ENCODE measurements around the gene AFAP1L1. TPM values are rescaled to one million over a fixed set of nuclear protein-coding genes. Genes with fewer than 3 reads are reported as not detected.
A peak's percentile ranks its signal among the peaks of the same experiment; 100 is the strongest.

AFAP1L1 gene
- total RNA-seq, 2 experiments from 2014 or later: not detected

GRCh38 chr5:149363936-149364335 is 92.3 kb downstream of the AFAP1L1 start:
- Mint-ChIP-seq H3K4me3 (no peak overlapping the region), H3K27me3 (no peaks in the 10 kb centered on the region), H3K27ac (no peak overlapping the region), H3K4me1 (peaks cover 30% of the 10 kb centered on the region), H3K36me3 (ENCODE audit: low read depth) (peaks cover 41% of the 10 kb centered on the region), H3K9me3 (no peaks in the 10 kb centered on the region)
- no peak for DNase-seq
- CTCF ChIA-PET: interaction anchor here (1.5 to 18.0 kb wide), 3 partner anchors 8 to 46 kb away, joined by 5 to 278 read pairs (median 63); partner anchors contain the start of gene GRPEL2
- POLR2A ChIA-PET: interaction anchor here (1.8 kb wide), 1 partner anchor 19 kb away, joined by 6 read pairs; the partner anchor contains the start of gene GRPEL2

- Mint-ChIP-seq H3K4me1 (peaks cover 22% of the 10 kb centered on the region), H3K36me3 (ENCODE audit: low read depth) (peaks cover 38% of the 10 kb centered on the region), H3K27me3 (no peaks in the 10 kb centered on the region), H3K27ac (no peak overlapping the region), H3K4me3 (no peak overlapping the region), H3K9me3 (no peaks in the 10 kb centered on the region)
- CTCF ChIA-PET: interaction anchor here (5.7 to 18.0 kb wide), 2 partner anchors 19 to 47 kb away, joined by 63 to 278 read pairs; partner anchors contain the start of gene GRPEL2
- POLR2A ChIA-PET: interaction anchor here (1.0 kb wide), 1 partner anchor 20 kb away, joined by 3 read pairs; no protein-coding TSS in a partner anchor
- no peak for DNase-seq
Measured at GRCh38 chr5:149364719-149365118, 93.1 kb downstream of the AFAP1L1 start.

- peaks cover 33% of the 10 kb centered on the region for H3K36me3 Mint-ChIP-seq (ENCODE audit: low read depth)
- ChIA-PET CTCF (interaction anchor here (1.3 to 18.0 kb wide), 4 partner anchors 8 to 47 kb away, joined by 3 to 278 read pairs (median 34); partner anchors contain the start of genes GRPEL2 and PCYOX1L), POLR2A (interaction anchor here (0.7 to 1.2 kb wide), 3 partner anchors 8 to 186 kb away, joined by 3 to 4 read pairs (median 3); partner anchors contain the start of genes CSNK1A1 and PCYOX1L)
- peaks cover 15% of the 10 kb centered on the region for H3K4me1 Mint-ChIP-seq
- H3K27ac Mint-ChIP-seq: no peak overlapping the region
- no peak overlapping the region for H3K4me3 Mint-ChIP-seq
- no peaks in the 10 kb centered on the region for H3K27me3 Mint-ChIP-seq
- DNase-seq: no peak
- H3K9me3 Mint-ChIP-seq: no peaks in the 10 kb centered on the region
Measured at GRCh38 chr5:149365418-149365817, 93.8 kb downstream of the AFAP1L1 start.

GRCh38 chr5:149366169-149366729 is 94.6 kb downstream of the AFAP1L1 start:
- DNase-seq: no peak
- H3K27ac Mint-ChIP-seq: no peak overlapping the region
- H3K36me3 Mint-ChIP-seq (ENCODE audit: low read depth): peaks cover 28% of the 10 kb centered on the region
- peaks cover 7% of the 10 kb centered on the region for H3K4me1 Mint-ChIP-seq
- ChIA-PET POLR2A (interaction anchor here (0.7 to 2.4 kb wide), 3 partner anchors 9 to 185 kb away, joined by 3 to 6 read pairs (median 4); partner anchors contain the start of genes CSNK1A1 and PCYOX1L), CTCF (interaction anchor here (0.8 to 18.0 kb wide), 9 partner anchors 8 to 251 kb away, joined by 3 to 278 read pairs (median 5); partner anchors contain the start of genes CSNK1A1, GRPEL2 and PCYOX1L)
- no peak overlapping the region for H3K4me3 Mint-ChIP-seq
- H3K27me3 Mint-ChIP-seq: no peaks in the 10 kb centered on the region
- no peaks in the 10 kb centered on the region for H3K9me3 Mint-ChIP-seq

- Mint-ChIP-seq H3K4me3 (no peak overlapping the region), H3K36me3 (ENCODE audit: low read depth) (peaks cover 28% of the 10 kb centered on the region), H3K4me1 (peaks cover 6% of the 10 kb centered on the region), H3K9me3 (no peaks in the 10 kb centered on the region), H3K27ac (no peak overlapping the region), H3K27me3 (no peaks in the 10 kb centered on the region)
- DNase-seq: peak; percentile 63
- POLR2A ChIA-PET: interaction anchor here (1.0 to 3.1 kb wide), 6 partner anchors 10 to 50 kb away, joined by 3 to 31 read pairs (median 6); partner anchors contain the start of genes GRPEL2 and PCYOX1L
- CTCF ChIA-PET: interaction anchor here (0.6 to 18.0 kb wide), 29 partner anchors 9 to 242 kb away, joined by 3 to 278 read pairs (median 5); partner anchors contain the start of genes CSNK1A1, GRPEL2 and PCYOX1L
Measured at GRCh38 chr5:149367249-149367971, 95.8 kb downstream of the AFAP1L1 start.

GRCh38 chr5:149367972-149368645 is 96.5 kb downstream of the AFAP1L1 start:
- Mint-ChIP-seq H3K4me3 (no peak overlapping the region), H3K4me1 (peaks cover 4% of the 10 kb centered on the region), H3K27ac (no peak overlapping the region), H3K9me3 (no peaks in the 10 kb centered on the region), H3K36me3 (ENCODE audit: low read depth) (peaks cover 23% of the 10 kb centered on the region), H3K27me3 (no peaks in the 10 kb centered on the region)
- ChIA-PET POLR2A (interaction anchor here (0.8 to 3.1 kb wide), 8 partner anchors 8 to 53 kb away, joined by 3 to 31 read pairs (median 6); partner anchors contain the start of genes GRPEL2 and PCYOX1L), CTCF (interaction anchor here (0.6 to 18.0 kb wide), 31 partner anchors 7 to 243 kb away, joined by 3 to 278 read pairs (median 5); partner anchors contain the start of genes AFAP1L1, CSNK1A1, GRPEL2 and PCYOX1L)
- no peak for DNase-seq

GRCh38 chr5:149370878-149371277 is 99.2 kb downstream of the AFAP1L1 start:
- Mint-ChIP-seq H3K27ac (no peak overlapping the region), H3K27me3 (no peaks in the 10 kb centered on the region)

GRCh38 chr5:149371296-149371962 is 99.8 kb downstream of the AFAP1L1 start:
- ChIA-PET POLR2A (interaction anchor here (0.7 to 2.6 kb wide), 9 partner anchors 8 to 208 kb away, joined by 3 to 12 read pairs (median 3); partner anchors contain the start of genes GRPEL2 and PCYOX1L), CTCF (interaction anchor here (0.6 to 18.0 kb wide), 23 partner anchors 8 to 247 kb away, joined by 3 to 278 read pairs (median 4); partner anchors contain the start of genes GRPEL2 and PCYOX1L)
- Mint-ChIP-seq H3K4me1 (peaks cover 4% of the 10 kb centered on the region), H3K9me3 (no peaks in the 10 kb centered on the region), H3K27me3 (no peaks in the 10 kb centered on the region), H3K4me3 (no peak overlapping the region), H3K27ac (no peak overlapping the region), H3K36me3 (ENCODE audit: low read depth) (peaks cover 8% of the 10 kb centered on the region)
- peak; percentile 70 for DNase-seq

More at GRCh38 chr5:149370878-149371277, 99.2 kb downstream of the AFAP1L1 start:
- peaks cover 13% of the 10 kb centered on the region for H3K36me3 Mint-ChIP-seq (ENCODE audit: low read depth)
- H3K4me1 Mint-ChIP-seq: peaks cover 4% of the 10 kb centered on the region
- H3K4me3 Mint-ChIP-seq: no peak overlapping the region
- no peaks in the 10 kb centered on the region for H3K9me3 Mint-ChIP-seq
- DNase-seq: no peak
- POLR2A ChIA-PET: interaction anchor here (0.7 to 2.6 kb wide), 5 partner anchors 10 to 179 kb away, joined by 3 to 12 read pairs (median 5); partner anchors contain the start of genes GRPEL2 and PCYOX1L
- CTCF ChIA-PET: interaction anchor here (0.5 to 18.0 kb wide), 12 partner anchors 8 to 248 kb away, joined by 3 to 278 read pairs (median 4); partner anchors contain the start of genes GRPEL2 and PCYOX1L

- Mint-ChIP-seq H3K27ac (no peak overlapping the region), H3K4me1 (peaks cover 2% of the 10 kb centered on the region), H3K36me3 (ENCODE audit: low read depth) (peaks cover 8% of the 10 kb centered on the region), H3K9me3 (no peaks in the 10 kb centered on the region), H3K4me3 (no peak overlapping the region), H3K27me3 (no peaks in the 10 kb centered on the region)
- DNase-seq: no peak
- ChIA-PET POLR2A (interaction anchor here (0.9 to 2.6 kb wide), 8 partner anchors 9 to 208 kb away, joined by 3 to 12 read pairs (median 4); partner anchors contain the start of genes GRPEL2 and PCYOX1L), CTCF (interaction anchor here (0.6 to 18.0 kb wide), 25 partner anchors 9 to 247 kb away, joined by 3 to 278 read pairs (median 4); partner anchors contain the start of gene PCYOX1L)
Measured at GRCh38 chr5:149372076-149372795, 100.6 kb downstream of the AFAP1L1 start.

- Mint-ChIP-seq H3K9me3 (no peaks in the 10 kb centered on the region), H3K27me3 (no peaks in the 10 kb centered on the region), H3K4me3 (no peak overlapping the region), H3K36me3 (ENCODE audit: low read depth) (peaks cover 7% of the 10 kb centered on the region), H3K4me1 (no peaks in the 10 kb centered on the region), H3K27ac (no peak overlapping the region)
- no peak for DNase-seq
- ChIA-PET POLR2A (interaction anchor here (0.9 to 2.6 kb wide), 3 partner anchors 28 to 179 kb away, joined by 3 to 12 read pairs (median 5); partner anchors contain the start of genes CSNK1A1 and GRPEL2), CTCF (interaction anchor here (0.6 to 18.0 kb wide), 13 partner anchors 9 to 190 kb away, joined by 3 to 278 read pairs (median 5); partner anchors contain the start of gene PCYOX1L)
Measured at GRCh38 chr5:149372932-149373331, 101.3 kb downstream of the AFAP1L1 start.

- POLR2A ChIA-PET: no interaction called here
Measured at GRCh38 chr5:149374303-149374702, 102.6 kb downstream of the AFAP1L1 start.

More at GRCh38 chr5:149374303-149374702, 102.6 kb downstream of the AFAP1L1 start:
- Mint-ChIP-seq H3K4me3 (no peak overlapping the region), H3K9me3 (no peaks in the 10 kb centered on the region), H3K4me1 (no peaks in the 10 kb centered on the region), H3K36me3 (ENCODE audit: low read depth) (peaks cover 2% of the 10 kb centered on the region), H3K27me3 (no peaks in the 10 kb centered on the region), H3K27ac (no peak overlapping the region)
- no peak for DNase-seq
- CTCF ChIA-PET: interaction anchor here (1.1 to 18.0 kb wide), 3 partner anchors 28 to 56 kb away, joined by 3 to 278 read pairs (median 3); no protein-coding TSS in a partner anchor

Measured in activated CD4-positive, alpha-beta memory T cell treated with anti-CD3 and anti-CD28 coated beads, Interleukin-2, amount 10 ng/mL, durations not matched to agents 7 days and 5 days (primary cell).